ENCODE measurements around the gene PLEKHN1. TPM values are rescaled to one million over a fixed set of nuclear protein-coding genes. Genes with fewer than 3 reads are reported as not detected.

The PLEKHN1 gene
- polyA plus RNA-seq, 1 of the 3 experiments (the other 2 are of a cell fraction), result not detected

GRCh38 chr1:959731-960362, 6.4 kb upstream of the PLEKHN1 start:
- peaks cover 21% of the 10 kb centered on the region for H3K79me2 ChIP-seq (ENCODE audit: insufficient read depth)
- H2AFZ ChIP-seq (ENCODE audit: low read depth), result no peak overlapping the region
- H3K9ac ChIP-seq, result peak overlapping the region; percentile 36; the same call in 1 of the 2 replicates
- WGBS (ENCODE audit: low lambda C conversion rate), result 24% methylated on average over 22 of the region's 57 CpGs
- H3K36me3 ChIP-seq (replicated peaks in 1 of 2; ENCODE audit: control insufficient read depth in 1 of 2, insufficient read depth in 2 of 2, low read length in 1 of 2), result peaks cover 0 to 37% of the 10 kb centered on the region in 2 experiments
- no peaks in the 10 kb centered on the region for H3F3A ChIP-seq (replicated peaks; ENCODE audit: insufficient read depth)
- peaks cover 4 to 17% of the 10 kb centered on the region in 2 experiments; a peak in 2 of 4 replicates for H3K4me1 ChIP-seq (ENCODE audit: control insufficient read depth in 1 of 2, insufficient read depth in 2 of 2, low read depth in 1 of 2, low read length in 1 of 2)
- H3K27ac ChIP-seq (ENCODE audit: low read depth in 2 of 2, low read length in 1 of 2), result no peak overlapping the region; a peak in 1 of 4 replicates
- H4K20me1 ChIP-seq (ENCODE audit: insufficient read depth), result no peaks in the 10 kb centered on the region
- H3K4me2 ChIP-seq, result peak overlapping the region; percentile 24; the same call in 1 of the 2 replicates
- ChIA-PET CTCF (interaction anchor here (0.8 to 2.1 kb wide), 6 partner anchors 11 to 91 kb away, joined by 3 to 14 read pairs (median 4); no protein-coding TSS in a partner anchor), POLR2A (interaction anchor here (1.3 kb wide), 1 partner anchor 11 kb away, joined by 4 read pairs; no protein-coding TSS in a partner anchor)
- TF ChIP-seq GATA2 (CRISPR knock-in tag; IDR thresholded peaks at IDR 0.05), result no peak
- TF ChIP-seq YY1 (IDR thresholded peaks at IDR 0.05; ENCODE audit: low read depth), result no peak
- no peak for TF ChIP-seq NFIC (IDR thresholded peaks at IDR 0.05; ENCODE audit: borderline replicate concordance)
- no peak for TF ChIP-seq TEAD4 (IDR thresholded peaks at IDR 0.05; ENCODE audit: borderline replicate concordance, insufficient read depth)
- TF ChIP-seq FOSL2 (IDR thresholded peaks at IDR 0.05; ENCODE audit: borderline replicate concordance, low read depth), result no peak
- no peak for DNase-seq
- no peaks in the 10 kb centered on the region for H3K9me2 ChIP-seq
- peak overlapping the region; percentile 39 to 75 for H3K4me3 ChIP-seq (ENCODE audit: low read depth in 2 of 2, low read length in 1 of 2)
- H3K27me3 ChIP-seq (ENCODE audit: insufficient read depth), result no peaks in the 10 kb centered on the region
- no peaks in the 10 kb centered on the region for H3K9me3 ChIP-seq

GRCh38 chr1:960363-961131, 5.7 kb upstream of the PLEKHN1 start, which contains the start of gene KLHL17:
Gene KLHL17 (plus strand): TSS chr1:960584. CDS start chr1:960694, 110 bp downstream.
- peaks cover 21% of the 10 kb centered on the region for H3K79me2 ChIP-seq (ENCODE audit: insufficient read depth)
- H3K4me2 ChIP-seq, result peak within 1 kb of the TSS; percentile 62; the same call in 1 of the 2 replicates
- H3K9me3 ChIP-seq, result no peaks in the 10 kb centered on the region
- ChIA-PET POLR2A (interaction anchor here (0.8 kb wide), 1 partner anchor 55 kb away, joined by 4 read pairs; no protein-coding TSS in a partner anchor), CTCF (interaction anchor here (1.1 to 1.9 kb wide), 4 partner anchors 19 to 42 kb away, joined by 3 to 6 read pairs (median 4); no protein-coding TSS in a partner anchor)
- no peaks in the 10 kb centered on the region for H3K27me3 ChIP-seq (ENCODE audit: insufficient read depth)
- no peak within 1 kb of the TSS for H2AFZ ChIP-seq (ENCODE audit: low read depth)
- H3K36me3 ChIP-seq (replicated peaks in 1 of 2; ENCODE audit: control insufficient read depth in 1 of 2, insufficient read depth in 2 of 2, low read length in 1 of 2), result peaks cover 0 to 30% of the 10 kb centered on the region in 2 experiments
- no peaks in the 10 kb centered on the region for H4K20me1 ChIP-seq (ENCODE audit: insufficient read depth)
- under 1% methylated on average over 20 of the region's 109 CpGs for WGBS (ENCODE audit: low lambda C conversion rate)
- peak; percentile 94 for DNase-seq
- peaks cover 4 to 17% of the 10 kb centered on the region in 2 experiments; a peak in 2 of 4 replicates for H3K4me1 ChIP-seq (ENCODE audit: control insufficient read depth in 1 of 2, insufficient read depth in 2 of 2, low read depth in 1 of 2, low read length in 1 of 2)
- no peaks in the 10 kb centered on the region for H3F3A ChIP-seq (replicated peaks; ENCODE audit: insufficient read depth)
- peak within 1 kb of the TSS; percentile 36; the same call in 1 of the 2 replicates for H3K9ac ChIP-seq
- H3K9me2 ChIP-seq, result no peaks in the 10 kb centered on the region
- peak within 1 kb of the TSS in 1 of 2 experiments; percentile 47; a peak in 2 of 4 replicates for H3K27ac ChIP-seq (ENCODE audit: low read depth in 2 of 2, low read length in 1 of 2)
- H3K4me3 ChIP-seq (ENCODE audit: low read depth in 2 of 2, low read length in 1 of 2), result peak within 1 kb of the TSS; percentile 57 to 75
- TF ChIP-seq NFIC (IDR thresholded peaks at IDR 0.05; ENCODE audit: borderline replicate concordance) (no peak), PBX3 (IDR thresholded peaks at IDR 0.05) (peak; percentile 60), GABPA (IDR thresholded peaks at IDR 0.05; ENCODE audit: low read depth) (peak; percentile 39; the same call in 1 of the 2 replicates), TAF1 (IDR thresholded peaks at IDR 0.05; ENCODE audit: borderline replicate concordance, low read depth, low read length) (no peak), USF1 (IDR thresholded peaks at IDR 0.05; ENCODE audit: borderline replicate concordance, low read depth) (no peak), FOSL2 (IDR thresholded peaks at IDR 0.05; ENCODE audit: borderline replicate concordance, low read depth) (no peak), IRF3 (IDR thresholded peaks at IDR 0.05; ENCODE audit: low read depth, low read length) (no peak), RXRA (IDR thresholded peaks at IDR 0.05; ENCODE audit: borderline replicate concordance, low read depth) (no peak), CHD2 (IDR thresholded peaks at IDR 0.05; ENCODE audit: low read length, partially characterized antibody) (no peak), ELF1 (IDR thresholded peaks at IDR 0.05) (no peak), REST (IDR thresholded peaks at IDR 0.05; ENCODE audit: low read depth, low read length) (0 out of 2 replicates have a peak, but pooled peaks have one; percentile 26), EZH2phosphoT487 (IDR thresholded peaks at IDR 0.05; ENCODE audit: borderline replicate concordance, low read depth) (no peak)

Data from SK-N-SH (cell line).